ENCODE results near the gene CABP2. TPM values are rescaled to one million over a fixed set of nuclear protein-coding genes. Genes with fewer than 3 reads are reported as not detected.
A peak's percentile ranks its signal among the peaks of the same experiment; 100 is the strongest.

Gene CABP2
- total RNA-seq, 2 donors from 2014 or later: not detected

DNA sequence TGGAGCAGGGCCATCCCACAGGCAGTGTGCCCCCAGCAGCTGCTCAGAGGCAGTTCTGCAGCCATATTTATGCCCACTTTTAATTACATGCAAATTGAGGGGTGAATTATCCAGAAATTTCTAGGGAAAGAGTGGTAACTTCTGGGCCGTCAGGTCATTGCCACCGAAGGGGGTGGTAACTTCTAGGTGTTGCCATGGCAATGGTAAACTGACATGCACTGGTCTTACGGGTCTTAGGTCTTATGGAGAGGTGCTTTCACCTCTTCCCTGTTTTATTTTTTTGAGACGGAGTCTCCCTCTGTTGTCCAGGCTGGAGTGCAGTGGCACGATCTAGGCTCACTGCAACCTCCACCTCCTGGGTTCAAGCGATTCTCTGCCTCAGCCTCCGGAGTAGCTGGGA lies 50.4 kb downstream of the CABP2 start:
- DNase-seq (ENCODE audit: low spot score) (no peak), ATAC-seq (ENCODE audit: insufficient number of reproducible peaks, low FRiP score, low read depth) (no peak)
- Histone ChIP-seq H3K27me3 (replicated peaks; ENCODE audit: insufficient read depth) (no peaks in the 10 kb centered on the region), H3K9me3 (no peaks in the 10 kb centered on the region), H3K4me3 (no peak overlapping the region), H3K27ac (no peak overlapping the region), H3K4me1 (ENCODE audit: control insufficient read depth in 1 of 2, low read depth in 2 of 2) (peaks cover 5 to 13% of the 10 kb centered on the region in 2 donors), H3K36me3 (no peaks in the 10 kb centered on the region)
- TF ChIP-seq, protein P1, sequence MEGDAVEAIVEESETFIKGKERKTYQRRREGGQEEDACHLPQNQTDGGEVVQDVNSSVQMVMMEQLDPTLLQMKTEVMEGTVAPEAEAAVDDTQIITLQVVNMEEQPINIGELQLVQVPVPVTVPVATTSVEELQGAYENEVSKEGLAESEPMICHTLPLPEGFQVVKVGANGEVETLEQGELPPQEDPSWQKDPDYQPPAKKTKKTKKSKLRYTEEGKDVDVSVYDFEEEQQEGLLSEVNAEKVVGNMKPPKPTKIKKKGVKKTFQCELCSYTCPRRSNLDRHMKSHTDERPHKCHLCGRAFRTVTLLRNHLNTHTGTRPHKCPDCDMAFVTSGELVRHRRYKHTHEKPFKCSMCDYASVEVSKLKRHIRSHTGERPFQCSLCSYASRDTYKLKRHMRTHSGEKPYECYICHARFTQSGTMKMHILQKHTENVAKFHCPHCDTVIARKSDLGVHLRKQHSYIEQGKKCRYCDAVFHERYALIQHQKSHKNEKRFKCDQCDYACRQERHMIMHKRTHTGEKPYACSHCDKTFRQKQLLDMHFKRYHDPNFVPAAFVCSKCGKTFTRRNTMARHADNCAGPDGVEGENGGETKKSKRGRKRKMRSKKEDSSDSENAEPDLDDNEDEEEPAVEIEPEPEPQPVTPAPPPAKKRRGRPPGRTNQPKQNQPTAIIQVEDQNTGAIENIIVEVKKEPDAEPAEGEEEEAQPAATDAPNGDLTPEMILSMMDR (IDR thresholded peaks at IDR 0.05): no peak

DNA sequence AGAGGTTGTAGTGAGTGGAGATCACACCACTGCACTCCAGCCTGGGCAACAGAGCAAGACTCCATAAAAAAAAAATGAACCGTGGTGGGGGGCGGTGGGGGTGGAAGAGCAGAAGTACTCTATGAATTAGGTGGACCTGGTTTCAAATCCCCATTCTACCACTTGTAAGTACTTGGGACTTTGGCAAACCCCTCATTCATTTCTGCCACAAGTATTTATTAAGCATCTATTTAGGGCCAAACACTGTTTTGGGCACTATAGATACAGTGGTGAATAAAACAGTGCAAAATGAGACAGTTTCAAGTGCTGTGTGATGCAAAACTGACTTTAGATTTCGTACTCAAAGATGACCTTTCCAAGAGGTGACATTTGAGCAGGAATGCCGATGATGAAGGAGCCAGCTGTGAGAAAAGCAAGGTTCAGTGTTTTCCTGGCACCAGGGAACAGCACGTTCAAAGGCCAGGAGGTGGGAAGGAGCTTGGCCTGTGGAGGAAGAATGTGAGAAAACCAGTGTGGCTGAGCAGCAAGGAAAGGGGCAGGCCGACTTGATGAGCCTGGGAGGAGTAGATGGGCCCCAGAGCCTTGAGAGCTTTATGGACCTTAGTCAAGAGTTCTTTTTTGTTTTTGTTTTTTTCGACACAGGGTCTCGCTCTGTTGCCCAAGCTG lies 52.8 kb downstream of the CABP2 start:
- ATAC-seq (ENCODE audit: insufficient number of reproducible peaks, low FRiP score, low read depth) (no peak), DNase-seq (ENCODE audit: low spot score) (no peak)
- Histone ChIP-seq H3K9me3 (no peaks in the 10 kb centered on the region), H3K27me3 (replicated peaks; ENCODE audit: insufficient read depth) (no peaks in the 10 kb centered on the region), H3K27ac (no peak overlapping the region), H3K4me1 (ENCODE audit: control insufficient read depth in 1 of 2, low read depth in 2 of 2) (peaks cover 10 to 31% of the 10 kb centered on the region in 2 donors), H3K4me3 (no peak overlapping the region), H3K36me3 (no peaks in the 10 kb centered on the region)
- TF ChIP-seq, protein P1 (IDR thresholded peaks at IDR 0.05): no peak

DNA sequence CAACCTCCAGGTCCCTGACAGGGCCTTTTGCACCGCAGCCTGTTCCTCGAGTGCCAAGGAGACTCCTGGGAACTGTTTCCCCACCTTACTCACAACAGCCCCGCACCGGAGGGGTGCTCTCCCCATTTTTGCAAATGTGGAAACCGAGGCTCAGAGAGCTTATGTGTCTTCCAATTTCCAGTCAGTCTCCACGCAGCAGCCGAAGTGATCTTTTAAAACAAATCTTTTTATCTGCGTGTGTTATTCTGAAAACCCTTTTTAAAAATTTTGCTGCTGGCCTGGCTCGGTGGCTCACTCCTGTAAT lies 53.8 kb downstream of the CABP2 start:
- H3K27ac ChIP-seq: peak overlapping the region; percentile 89 to 90
- H3K27me3 ChIP-seq (replicated peaks; ENCODE audit: insufficient read depth): no peaks in the 10 kb centered on the region
- TF ChIP-seq, protein P1 (IDR thresholded peaks at IDR 0.05): no peak
- H3K4me1 ChIP-seq (ENCODE audit: control insufficient read depth in 1 of 2, low read depth in 2 of 2): peaks cover 10 to 37% of the 10 kb centered on the region in 2 donors
- no peak for ATAC-seq (ENCODE audit: insufficient number of reproducible peaks, low FRiP score, low read depth)
- H3K9me3 ChIP-seq: no peaks in the 10 kb centered on the region
- H3K4me3 ChIP-seq: peak overlapping the region; percentile 93
- no peak for DNase-seq (ENCODE audit: low spot score)
- H3K36me3 ChIP-seq: no peaks in the 10 kb centered on the region

Other genes with a start within 250 kb of the CABP2 start
- gene ANKRD13D, start 234.1 kb downstream of the CABP2 start, total RNA-seq: 100 to 1,000 TPM in 1 of 2 donors, 10 to 100 TPM in 1; 66.6 to 101 TPM
- 10 to 100 TPM; 39.4 to 59.0 TPM for gene SSH3, start 219.9 kb downstream of the CABP2 start, total RNA-seq
- 100 to 1,000 TPM; 145 to 148 TPM for gene POLD4, start 169.9 kb downstream of the CABP2 start, total RNA-seq
- 10 to 100 TPM; 27.1 to 38.1 TPM for gene CLCF1, start 149.8 kb downstream of the CABP2 start, total RNA-seq
- gene RAD9A, start 131.5 kb downstream of the CABP2 start, total RNA-seq: 10 to 100 TPM; 15.8 to 23.0 TPM
- 10 to 100 TPM; 74.4 to 77.8 TPM for gene PPP1CA, start 121.6 kb downstream of the CABP2 start, total RNA-seq
- 1 to 10 TPM; 2.6 to 3.8 TPM for gene TBC1D10C, start 119.4 kb downstream of the CABP2 start, total RNA-seq
- gene CARNS1, start 107.8 kb downstream of the CABP2 start, total RNA-seq: 10 to 100 TPM in 1 of 2 donors, 1 to 10 TPM in 1; 7.9 to 10.8 TPM
- gene RPS6KB2, start 95.0 kb downstream of the CABP2 start, total RNA-seq: 10 to 100 TPM; 68.3 to 69.3 TPM
- gene PTPRCAP, start 85.8 kb downstream of the CABP2 start, total RNA-seq: 1 to 10 TPM; 4.0 to 7.2 TPM
- 10 to 100 TPM; 50.0 to 88.3 TPM for gene CORO1B, start 80.0 kb downstream of the CABP2 start, total RNA-seq
- not detected for gene GPR152, start 70.7 kb downstream of the CABP2 start, total RNA-seq
- 1 to 10 TPM; 5.3 to 5.7 TPM for gene CABP4, start 68.1 kb downstream of the CABP2 start, total RNA-seq
- gene TMEM134, start 54.2 kb downstream of the CABP2 start, total RNA-seq: 10 to 100 TPM; 66.7 to 67.7 TPM
- gene AIP, start 40.4 kb downstream of the CABP2 start, total RNA-seq: 10 to 100 TPM; 64.8 to 76.9 TPM
- gene PITPNM1, start 18.1 kb downstream of the CABP2 start, total RNA-seq: 10 to 100 TPM; 27.1 to 32.5 TPM
- gene CDK2AP2, start 15.3 kb downstream of the CABP2 start, total RNA-seq: 10 to 100 TPM; 53.3 to 73.4 TPM
- gene GSTP1, start 60.4 kb upstream of the CABP2 start, total RNA-seq: 100 to 1,000 TPM; 272 to 744 TPM
- 100 to 1,000 TPM; 240 to 252 TPM for gene NDUFV1, start 83.5 kb upstream of the CABP2 start, total RNA-seq
- 1 to 10 TPM; 5.7 to 6.1 TPM for gene NUDT8, start 106.5 kb upstream of the CABP2 start, total RNA-seq
- gene TBX10, start 116.3 kb upstream of the CABP2 start, total RNA-seq: not detected
- not detected for gene ACY3, start 127.3 kb upstream of the CABP2 start, total RNA-seq
- gene ALDH3B2, start 151.2 kb upstream of the CABP2 start, total RNA-seq: not detected

All from thoracic aorta (tissue), 2 donors.